GM19372 (cell line): ENCODE data around the gene ALDH1L1.

Experiments
- ATAC-seq: cut with Tn5 transposase; IDR thresholded peaks from one replicate; pipeline ENCODE4 v1.9.1; 2021; ENCODE audit warnings: mild to moderate bottlenecking, low read depth, moderate library complexity; ENCODE audit not compliant: unreplicated experiment

ALDH1L1 gene

GRCh38 chr3:126061301-126062032 is 118.9 kb downstream of the ALDH1L1 start:
- no peak for ATAC-seq

GRCh38 chr3:126060613-126061145 is 119.7 kb downstream of the ALDH1L1 start:
- no peak for ATAC-seq

DNA sequence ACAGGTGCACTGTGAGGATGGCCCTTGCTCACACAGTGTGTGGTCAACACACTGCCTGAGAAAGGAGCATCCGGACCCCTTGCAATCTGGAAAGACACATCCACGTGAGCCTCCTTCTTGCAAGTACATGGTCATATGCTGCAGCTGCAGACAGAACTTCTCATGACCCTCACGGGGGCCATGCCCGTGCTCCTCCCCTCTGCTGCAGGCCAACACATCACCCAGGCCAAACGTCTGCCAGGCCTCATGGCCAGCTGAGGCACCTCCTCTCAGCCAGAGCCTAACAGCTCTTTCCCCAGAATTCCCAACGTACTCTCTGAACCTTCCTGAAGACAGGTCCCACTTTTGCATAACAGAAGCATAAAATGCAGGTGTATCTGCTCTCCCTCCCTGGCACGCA is 121.7 kb downstream of the ALDH1L1 start:
- ATAC-seq, result no peak

DNA sequence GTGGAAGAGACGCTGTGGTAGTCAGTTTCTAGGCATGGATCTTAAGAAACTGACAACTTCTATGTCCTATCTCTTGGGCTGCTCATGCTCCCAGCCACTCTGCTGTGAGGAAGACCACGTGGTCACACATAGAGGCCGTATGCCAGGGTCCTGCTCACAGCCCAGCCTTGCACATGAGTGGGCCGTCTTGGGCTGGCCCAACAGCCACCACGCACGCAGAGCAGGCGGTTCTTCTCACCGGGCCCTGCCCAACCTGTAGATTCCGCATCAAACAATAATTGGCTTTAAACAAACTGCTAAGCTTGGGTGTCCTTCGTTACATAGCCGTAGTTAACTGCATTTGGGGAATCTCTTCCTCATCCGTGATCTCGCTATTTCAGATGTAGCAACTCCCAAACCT is 122.5 kb downstream of the ALDH1L1 start:
- no peak for ATAC-seq

DNA sequence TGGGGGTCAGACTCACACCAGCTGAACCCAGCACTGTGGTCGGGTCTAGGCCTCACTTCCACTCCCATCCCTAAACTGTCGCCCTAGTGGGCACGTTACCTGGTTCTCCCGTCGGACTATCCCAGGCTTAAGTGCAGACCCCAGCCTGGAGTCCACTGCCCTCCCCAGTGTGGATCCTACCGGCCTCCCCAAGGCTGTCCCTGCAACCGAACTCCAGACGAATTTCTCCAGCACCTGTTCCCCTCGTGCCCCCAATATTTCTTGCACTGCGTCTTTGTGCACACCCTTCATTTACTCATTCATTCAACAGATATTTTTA is 122.9 kb downstream of the ALDH1L1 start:
- no peak for ATAC-seq

GRCh38 chr3:126056681-126057500 is 123.5 kb downstream of the ALDH1L1 start:
- ATAC-seq, result no peak

GRCh38 chr3:126056088-126056487 is 124.3 kb downstream of the ALDH1L1 start:
- no peak for ATAC-seq

GRCh38 chr3:126054870-126055269 is 125.5 kb downstream of the ALDH1L1 start:
- ATAC-seq, result no peak

- no peak for ATAC-seq
Observed at GRCh38 chr3:126053949-126054569, 126.3 kb downstream of the ALDH1L1 start.
